Upper lobe of left lung (tissue), 4 donors: ENCODE results near the gene OSBP2.

Experiments used
- POLR2A ChIP-seq, 4 donors: fragments of 450-650 bp; IDR thresholded peaks; one replicate each; pipeline ENCODE4 v1.5.1; 2016 to 2017; ENCODE audit warnings: antibody characterized with exemption in 4 of 4, mild to moderate bottlenecking in 2 of 4
- TF ChIP-seq, protein P1 (sequence below), 6 experiments: fragments of 450-650 bp in 4 of 6; fragments of 200-600 bp in 2 of 6; sonication (generic) in 2 of 6; IDR thresholded peaks; one replicate each; pipeline ENCODE4 v1.5.1; 2016 to 2019; ENCODE audit warnings: antibody characterized with exemption in 6 of 6

DNA sequence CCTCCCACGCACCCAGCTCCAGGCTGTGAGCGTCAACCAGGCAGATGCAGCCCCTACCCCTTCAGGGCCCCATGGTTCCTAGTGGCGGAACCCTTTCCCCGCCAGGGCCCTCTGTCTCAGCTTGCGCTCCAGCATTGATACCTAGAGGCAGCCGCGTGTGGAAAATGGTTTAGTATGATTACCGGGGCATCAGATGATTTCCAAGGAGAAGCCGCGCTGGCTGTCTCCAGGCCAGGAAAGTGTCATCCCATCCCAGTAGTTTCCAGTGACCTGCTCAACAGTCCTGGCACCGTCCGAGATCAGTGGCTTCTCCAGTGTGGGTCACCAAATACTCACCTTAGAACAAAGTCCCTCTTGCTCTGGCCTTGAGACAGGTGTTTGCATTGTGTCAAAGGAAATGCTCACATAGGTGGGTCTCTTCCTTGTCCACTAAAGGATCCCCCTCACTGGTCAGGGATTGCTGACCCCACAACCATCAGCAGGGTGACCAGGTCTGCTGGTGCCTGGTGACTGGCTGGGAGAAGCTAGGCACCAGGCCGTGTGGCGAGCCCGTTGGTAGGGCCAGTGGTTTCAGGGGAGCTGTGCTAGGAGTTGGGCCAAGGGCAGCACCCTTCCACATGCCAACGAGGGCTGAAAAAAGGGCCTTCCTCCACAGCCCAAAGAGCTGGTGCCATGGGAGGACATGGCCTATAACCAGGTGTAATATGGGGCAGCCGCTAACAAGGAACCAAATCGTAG is 164.5 kb downstream of the OSBP2 start:
- TF ChIP-seq, protein P1, sequence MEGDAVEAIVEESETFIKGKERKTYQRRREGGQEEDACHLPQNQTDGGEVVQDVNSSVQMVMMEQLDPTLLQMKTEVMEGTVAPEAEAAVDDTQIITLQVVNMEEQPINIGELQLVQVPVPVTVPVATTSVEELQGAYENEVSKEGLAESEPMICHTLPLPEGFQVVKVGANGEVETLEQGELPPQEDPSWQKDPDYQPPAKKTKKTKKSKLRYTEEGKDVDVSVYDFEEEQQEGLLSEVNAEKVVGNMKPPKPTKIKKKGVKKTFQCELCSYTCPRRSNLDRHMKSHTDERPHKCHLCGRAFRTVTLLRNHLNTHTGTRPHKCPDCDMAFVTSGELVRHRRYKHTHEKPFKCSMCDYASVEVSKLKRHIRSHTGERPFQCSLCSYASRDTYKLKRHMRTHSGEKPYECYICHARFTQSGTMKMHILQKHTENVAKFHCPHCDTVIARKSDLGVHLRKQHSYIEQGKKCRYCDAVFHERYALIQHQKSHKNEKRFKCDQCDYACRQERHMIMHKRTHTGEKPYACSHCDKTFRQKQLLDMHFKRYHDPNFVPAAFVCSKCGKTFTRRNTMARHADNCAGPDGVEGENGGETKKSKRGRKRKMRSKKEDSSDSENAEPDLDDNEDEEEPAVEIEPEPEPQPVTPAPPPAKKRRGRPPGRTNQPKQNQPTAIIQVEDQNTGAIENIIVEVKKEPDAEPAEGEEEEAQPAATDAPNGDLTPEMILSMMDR (IDR thresholded peaks at IDR 0.05): no peak
- TF ChIP-seq POLR2A (IDR thresholded peaks at IDR 0.05): no peak
